GM19351 (cell line): ENCODE measurements around the gene CALN1.
"Not testable (repeated sequence)": the region's sequence is repeated elsewhere in the genome, so short reads cannot be mapped to it uniquely, and the experiment has no call there.

Experiments
- ATAC-seq: cut with Tn5 transposase; IDR thresholded peaks from one replicate; pipeline ENCODE4 v1.9.1; 2021; ENCODE audit warnings: mild to moderate bottlenecking, moderate library complexity; ENCODE audit not compliant: unreplicated experiment

The CALN1 gene

DNA sequence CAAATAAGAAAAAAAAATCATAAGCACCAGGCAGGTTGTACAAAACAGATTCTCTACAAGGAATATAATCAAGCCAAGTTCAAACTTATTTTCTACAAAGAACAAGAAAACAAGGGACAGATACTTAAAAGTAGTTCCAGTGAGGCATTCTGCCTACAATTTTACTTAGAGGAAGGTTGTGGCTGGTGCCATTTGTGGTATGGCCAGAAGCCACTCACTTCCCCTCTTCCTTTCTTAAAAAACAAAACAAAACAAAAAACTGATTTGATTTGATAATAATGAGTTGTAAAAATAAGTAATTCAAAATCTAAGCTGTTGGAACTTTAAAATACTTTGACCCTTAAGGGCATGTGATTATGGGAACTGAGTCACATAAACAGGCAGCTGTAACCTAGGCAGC is 420.6 kb downstream of the CALN1 start:
- no peak for ATAC-seq

DNA sequence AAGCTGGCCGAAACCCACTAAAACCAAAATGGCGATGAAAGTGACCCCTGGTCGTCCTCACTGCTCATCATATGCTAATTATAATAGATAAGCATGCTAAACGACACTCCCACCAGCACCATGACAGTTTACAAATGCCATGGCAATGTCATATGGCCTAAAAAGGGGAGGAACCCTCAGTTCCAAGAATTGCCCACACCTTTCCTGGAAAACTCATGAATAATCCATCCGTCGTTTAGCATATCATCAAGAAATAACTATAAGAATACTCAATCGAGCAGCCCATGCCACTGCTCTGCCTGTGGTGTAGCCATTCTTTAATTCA is 422.0 kb downstream of the CALN1 start:
- ATAC-seq: no peak

DNA sequence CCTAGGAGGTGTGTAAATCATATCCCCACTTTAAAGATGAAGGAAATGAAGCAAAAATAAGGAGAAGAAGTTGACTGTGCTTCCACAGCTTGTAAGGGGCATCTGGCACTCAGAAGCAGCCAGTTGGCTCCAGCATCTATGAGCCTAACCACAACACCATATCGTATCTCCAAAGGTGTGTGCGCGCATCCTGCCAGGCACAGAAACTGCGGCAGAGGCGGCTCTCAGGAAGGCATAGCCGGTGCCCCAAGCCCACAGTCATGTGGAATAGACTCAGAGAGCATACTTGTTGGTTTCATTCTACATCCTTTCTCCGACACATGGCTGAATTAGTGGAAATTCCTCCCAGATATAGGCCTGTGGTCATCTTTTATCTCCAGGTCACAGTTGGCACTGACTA is 423.9 kb downstream of the CALN1 start:
- no peak for ATAC-seq

DNA sequence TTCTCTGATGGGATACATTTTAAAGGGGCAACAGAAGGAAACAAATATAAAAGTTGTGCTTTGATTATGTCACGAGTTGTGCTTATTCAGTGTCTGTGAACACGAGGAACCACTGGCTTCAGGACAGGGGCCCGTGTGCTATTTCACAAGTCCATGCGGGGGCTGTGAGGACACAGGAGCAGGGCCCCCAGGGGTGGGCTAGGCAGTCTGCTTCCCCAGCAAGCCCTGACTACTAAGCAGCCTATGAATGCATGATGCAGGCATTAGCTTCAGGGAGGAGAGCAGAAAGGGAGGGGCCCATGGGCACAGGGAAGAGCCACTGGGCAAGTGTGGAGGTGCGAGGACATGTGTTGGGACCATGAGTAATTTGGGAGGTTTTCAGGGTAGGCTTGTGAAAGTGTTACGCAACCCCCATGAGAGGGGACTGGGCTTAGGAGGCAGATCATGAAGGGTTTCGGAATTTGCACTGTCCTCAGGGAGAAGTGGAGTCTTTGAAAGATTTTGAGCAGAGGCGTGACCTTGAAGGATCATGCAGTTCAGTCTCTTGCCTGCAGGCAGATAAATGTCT is 424.9 kb downstream of the CALN1 start:
- no peak for ATAC-seq

DNA sequence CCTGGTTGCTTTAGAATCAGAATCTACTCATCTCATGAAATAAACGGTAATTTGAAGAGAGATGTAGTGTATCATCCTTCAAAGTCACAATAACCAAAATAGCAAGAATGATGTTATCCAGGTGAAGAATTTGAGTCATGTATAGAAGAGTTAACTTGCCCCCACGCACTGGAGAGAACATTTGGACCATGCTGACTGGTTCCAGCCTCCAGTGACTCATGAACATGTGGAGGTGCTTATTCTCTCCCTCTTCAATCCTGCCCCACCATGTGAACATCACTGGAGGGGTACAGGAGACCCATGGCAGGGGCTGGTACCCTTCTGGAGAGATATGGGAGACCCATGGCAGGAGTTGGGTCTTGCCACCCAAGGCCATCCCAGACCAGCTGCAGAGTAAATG is 427.8 kb downstream of the CALN1 start:
- no peak for ATAC-seq

DNA sequence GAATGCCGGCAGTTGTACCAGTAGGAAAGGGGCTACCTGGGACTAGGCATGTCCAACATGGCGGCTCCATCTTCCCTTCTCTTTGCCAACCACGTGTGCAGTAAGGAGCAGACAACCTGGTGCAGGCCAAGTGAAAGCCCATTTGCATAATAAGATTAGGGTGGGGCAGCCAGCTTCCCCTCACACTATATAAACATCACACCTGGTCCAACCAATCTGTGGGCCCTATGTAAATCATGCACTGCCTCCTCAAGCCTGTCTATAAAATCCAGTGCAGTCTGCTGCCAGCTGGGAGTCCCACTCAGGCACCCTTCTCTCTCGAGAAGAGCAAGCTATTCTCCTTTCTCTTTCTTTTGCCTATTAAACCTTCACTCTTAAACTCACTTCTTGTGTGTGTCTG is 429.3 kb downstream of the CALN1 start:
- ATAC-seq: no peak

DNA sequence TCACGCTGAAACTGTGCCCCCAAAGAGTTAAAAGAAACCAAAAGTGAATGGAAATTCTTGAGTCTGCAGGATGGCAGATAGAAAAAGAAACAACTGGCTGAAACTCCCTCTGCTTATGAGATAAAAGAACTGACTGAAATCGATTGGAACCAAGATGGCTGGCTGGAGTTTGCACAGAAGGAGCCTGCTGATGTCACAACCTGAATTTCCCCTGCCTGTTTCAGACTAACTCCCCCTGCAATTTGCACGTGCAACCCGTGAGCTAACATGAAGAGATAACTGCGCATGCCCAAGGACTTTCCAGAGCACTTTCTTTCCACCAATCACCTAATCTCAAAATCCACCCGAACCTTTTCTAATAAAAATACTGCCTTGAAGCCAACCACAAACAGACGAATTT is 435.5 kb downstream of the CALN1 start:
- no peak for ATAC-seq

DNA sequence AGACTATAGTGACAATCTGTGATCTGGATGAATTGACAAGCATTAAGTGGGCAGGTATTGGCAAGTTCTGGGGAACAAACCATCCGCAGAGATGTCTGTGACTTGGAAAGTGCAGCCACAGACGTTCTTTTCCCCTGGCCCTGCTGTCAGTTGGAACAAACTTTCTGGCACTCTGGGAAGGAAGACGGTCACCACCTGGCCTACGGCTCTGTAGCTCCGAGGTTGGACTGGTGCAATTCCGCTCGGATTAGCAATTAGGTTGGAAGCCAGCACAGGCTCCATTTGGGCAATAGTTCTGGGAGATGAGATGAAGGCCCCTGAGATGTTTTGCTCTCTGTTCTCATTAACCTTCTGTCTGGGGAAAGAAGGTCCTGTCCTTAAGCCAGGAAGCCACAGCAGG is 437.5 kb downstream of the CALN1 start:
- ATAC-seq: no peak

DNA sequence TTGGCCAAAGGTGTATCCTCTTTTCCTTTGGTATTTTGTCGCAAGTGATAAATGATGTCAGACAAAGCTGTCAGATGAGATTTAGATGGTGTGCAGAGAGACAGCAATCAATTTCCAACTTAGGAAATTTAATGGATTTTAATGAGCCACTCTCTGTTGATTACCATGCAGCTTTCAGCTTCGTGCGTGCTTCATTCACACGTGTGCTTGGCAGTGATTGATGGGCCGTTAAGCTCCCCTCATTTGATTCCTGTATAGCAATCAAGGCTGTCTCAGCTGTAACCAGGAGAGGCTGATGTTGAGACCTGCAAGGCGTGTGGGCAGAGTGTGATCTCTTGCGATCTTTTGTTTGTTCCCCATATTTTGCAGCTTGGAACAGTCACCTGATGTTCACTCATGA is 439.6 kb downstream of the CALN1 start:
- no peak for ATAC-seq

DNA sequence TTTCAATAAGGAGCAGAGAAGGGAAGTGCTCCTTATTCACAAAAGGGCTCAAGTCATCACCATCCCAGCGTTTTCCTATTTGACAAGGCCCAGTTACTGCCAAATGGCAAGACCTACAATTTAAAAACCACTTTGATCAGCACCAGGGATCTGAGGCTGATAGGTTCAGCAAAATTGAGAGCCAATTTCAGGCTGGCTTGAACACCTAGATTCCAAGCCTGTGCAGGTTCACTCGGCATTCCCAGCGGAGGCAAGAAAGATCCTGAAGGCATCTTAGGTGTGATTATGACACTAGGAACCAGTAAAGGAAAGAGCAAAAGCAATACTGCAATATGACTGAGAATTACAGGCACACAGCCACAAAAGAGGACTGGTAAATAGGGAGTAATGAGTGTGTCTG is 441.4 kb downstream of the CALN1 start:
- no peak for ATAC-seq

DNA sequence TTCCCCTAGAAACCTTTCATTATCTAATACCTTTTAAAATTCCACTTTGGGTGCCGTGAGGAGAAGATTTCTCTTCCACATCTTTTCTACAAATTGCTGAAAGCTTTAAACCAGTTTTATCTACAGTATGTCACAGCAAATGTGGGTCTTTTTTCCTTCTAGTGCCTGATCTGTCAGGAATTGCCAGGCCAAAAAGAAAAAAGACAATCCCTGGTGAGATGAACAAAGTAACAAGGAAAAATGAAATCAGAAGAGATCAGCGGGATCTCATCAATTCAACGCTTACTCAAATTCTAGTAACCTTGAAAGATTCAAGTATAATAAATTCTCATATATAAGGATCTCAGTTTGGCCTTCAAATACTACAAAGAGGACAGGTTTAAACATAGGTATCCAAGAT is 449.5 kb downstream of the CALN1 start:
- ATAC-seq: no peak

DNA sequence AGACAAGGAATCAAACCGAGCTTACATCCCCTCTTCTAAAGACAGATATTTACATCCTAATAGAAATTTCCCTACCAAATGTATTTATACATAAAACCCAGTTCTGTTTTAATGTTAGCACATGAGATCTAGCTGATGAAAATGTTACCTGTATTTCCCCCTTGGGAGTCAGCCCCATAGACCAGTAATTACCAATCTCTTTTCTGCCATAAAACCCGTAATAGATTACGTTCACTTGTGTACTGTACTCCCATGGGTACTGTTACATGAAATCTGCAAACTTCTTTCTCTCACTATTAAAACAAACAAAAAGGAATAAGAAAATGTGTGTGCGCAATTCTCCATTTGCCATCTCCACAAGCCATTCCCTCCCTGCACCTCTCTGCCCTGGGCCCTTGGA is 450.9 kb downstream of the CALN1 start:
- no peak for ATAC-seq

DNA sequence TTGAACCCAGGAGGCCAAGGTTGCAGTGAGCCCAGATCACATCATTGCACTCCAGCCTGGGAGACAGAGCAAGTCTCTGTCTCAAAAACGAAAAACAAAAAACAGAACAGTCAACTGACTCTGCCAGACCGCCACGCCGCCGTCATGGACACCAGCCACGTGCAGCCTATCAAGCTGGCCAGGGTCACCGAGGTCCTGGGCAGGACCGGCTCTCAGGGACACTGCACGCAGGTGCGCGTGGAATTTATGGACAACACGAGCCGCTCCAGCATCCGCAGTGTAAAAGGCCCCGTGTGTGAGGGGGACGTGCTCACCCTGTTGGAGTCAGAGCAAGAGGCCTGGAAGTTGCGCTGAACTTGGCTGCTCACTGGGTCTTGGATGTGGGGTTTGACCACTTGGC is 470.0 kb downstream of the CALN1 start:
- ATAC-seq: no peak

DNA sequence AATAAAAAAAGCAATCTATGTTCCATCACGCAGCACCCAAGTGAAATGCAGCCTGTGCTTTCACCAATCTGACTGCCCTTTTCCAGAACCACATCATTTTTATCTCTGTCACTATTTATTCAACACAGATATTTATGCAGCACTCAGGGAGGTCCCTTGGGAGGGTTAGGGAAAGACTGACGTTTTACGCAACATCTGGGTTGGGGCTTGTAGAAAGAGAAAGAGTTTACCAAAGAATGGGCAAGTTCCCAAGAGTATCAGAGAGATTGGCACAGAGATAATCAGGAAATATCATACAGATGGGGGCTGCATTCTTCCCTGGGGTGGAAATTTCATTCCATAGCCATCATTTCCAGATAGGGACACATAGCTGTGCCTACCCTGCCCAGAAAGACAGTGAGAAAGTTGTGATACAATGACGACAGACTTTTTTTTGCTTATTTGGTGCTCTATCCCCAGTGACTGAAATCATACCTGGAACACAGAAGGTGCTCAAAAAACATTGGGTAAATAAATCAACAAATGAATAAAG is 474.2 kb downstream of the CALN1 start:
- ATAC-seq: no peak

DNA sequence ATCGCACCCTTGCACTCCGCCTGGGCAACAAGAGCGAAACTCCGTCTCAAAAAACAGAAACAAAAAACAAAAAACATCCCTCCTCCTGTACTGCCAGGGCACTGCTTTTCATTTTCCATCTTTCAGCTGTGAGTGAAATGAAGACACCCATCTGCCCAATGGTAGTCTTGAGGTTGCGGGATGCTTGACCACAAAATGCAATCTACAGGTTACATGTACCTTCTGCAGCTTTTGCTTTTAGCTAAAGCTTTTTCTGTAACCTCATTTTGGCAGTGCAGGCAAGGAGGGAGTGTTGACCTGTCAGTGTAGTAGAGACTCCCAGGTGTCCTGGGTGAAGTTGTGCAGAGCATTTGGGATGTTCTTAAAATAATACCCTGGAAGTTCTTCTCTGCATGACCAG is 476.5 kb downstream of the CALN1 start:
- ATAC-seq: no peak

DNA sequence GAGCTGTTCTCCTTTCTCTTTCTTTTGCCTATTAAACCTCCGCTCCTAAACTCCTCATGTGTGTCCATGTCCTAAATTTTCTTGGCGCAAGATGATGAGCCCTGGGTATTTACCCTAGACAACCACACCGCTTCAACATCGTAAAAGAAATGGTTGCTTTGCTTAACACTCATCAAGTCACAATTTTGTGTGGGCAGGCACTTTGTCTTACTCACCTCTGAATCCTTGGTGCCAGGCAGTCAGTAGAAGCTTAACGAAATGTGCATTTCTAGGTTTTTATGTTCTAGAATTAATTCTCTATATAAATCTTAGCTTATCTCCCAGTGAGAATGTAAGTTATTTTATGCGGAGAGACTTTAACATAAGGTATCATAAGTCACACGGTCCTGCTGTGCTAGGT is 478.7 kb downstream of the CALN1 start:
- ATAC-seq: no peak

DNA sequence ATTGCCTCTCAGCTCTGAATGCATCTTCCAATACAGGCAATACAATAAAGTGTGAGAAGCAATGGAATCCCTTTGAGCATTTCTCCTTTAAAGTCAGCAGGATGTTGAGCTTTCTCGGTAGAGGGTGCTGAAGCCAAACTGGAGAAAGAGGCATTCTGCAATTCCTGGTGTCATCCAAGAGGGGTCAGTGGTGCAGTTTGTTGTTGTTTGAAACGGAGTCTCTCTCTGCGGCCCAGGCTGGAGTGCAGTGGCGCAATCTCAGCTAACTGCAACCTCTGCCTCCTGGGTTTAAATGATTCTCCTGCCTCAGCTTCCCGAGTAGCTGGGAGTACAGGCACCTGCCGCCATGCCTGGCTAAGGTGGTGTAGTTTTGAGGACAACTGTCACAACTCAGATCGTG is 486.5 kb downstream of the CALN1 start:
- ATAC-seq: no peak

DNA sequence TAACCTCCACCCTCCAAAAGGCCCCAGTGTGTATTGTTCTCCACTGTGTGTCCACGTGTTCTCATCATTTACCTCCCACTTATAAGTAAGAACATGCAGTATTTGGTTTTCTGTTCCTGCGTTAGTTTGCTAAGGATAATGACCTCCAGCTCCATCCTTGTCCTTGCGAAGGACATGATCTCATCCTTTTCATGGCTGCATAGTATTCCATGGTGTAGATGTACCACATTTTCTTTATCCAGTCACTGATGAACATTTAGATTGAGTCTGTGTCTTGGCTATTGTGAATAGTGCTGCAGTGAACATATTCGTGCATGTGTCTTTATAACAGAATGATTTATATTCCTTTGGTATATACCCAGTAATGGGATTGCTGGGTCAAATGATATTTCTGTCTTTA is 497.9 kb downstream of the CALN1 start:
- not testable (repeated sequence) for ATAC-seq

DNA sequence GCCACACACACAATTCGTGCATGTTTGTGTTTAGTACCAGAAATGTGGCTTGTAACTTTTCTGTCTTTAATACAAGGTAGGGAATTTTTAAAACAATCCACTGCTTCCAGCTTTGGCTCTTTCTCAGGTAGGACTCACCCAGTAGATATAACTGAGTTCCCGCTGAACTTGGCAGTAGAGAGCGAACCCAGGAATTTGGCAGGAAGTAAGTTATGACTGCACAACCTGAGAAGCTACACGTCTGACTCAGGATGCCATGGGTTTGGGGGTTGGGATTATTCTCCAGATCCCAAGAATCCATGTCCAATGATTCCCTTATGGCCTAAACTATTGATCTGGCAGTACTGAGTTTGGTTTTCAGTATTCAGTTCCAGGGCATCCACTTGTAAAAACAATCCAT is 499.7 kb downstream of the CALN1 start:
- ATAC-seq: no peak

DNA sequence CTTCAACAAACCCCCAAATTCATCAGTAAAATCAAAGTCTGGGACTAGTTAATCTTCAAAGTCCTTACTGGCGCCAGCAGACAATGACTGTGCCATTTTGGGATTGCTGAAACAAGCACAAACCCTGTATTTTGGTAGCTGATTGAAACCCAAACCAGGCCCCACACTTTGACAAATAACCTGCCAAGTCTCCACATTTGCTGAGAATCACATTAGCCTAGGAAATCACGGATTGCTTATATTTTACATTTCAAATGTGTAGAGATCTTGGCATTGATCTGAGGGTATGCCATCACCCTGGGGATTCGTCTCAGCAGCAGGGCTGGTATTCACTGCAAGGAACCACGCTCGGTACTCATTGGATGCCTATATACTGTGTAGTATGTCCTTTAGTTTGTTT is 501.1 kb downstream of the CALN1 start:
- no peak for ATAC-seq

DNA sequence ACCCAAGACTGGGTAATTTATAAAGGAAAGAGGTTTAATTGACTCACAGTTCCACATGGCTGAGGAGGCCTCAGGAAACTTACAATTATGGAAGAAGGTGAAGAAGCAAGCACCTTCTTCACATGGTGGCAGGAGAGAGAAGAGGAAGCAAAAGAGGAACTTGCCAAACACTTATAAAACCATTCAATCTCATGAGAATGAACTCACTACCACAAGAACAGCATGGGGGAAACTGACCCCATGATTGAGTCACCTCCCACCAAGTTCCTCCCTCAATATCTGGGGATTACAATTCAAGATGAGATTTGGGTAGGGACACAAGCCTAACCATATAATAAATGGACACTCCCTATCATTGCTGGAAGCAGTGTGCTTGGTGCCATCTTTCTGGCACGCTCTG is 506.3 kb downstream of the CALN1 start:
- ATAC-seq: no peak

DNA sequence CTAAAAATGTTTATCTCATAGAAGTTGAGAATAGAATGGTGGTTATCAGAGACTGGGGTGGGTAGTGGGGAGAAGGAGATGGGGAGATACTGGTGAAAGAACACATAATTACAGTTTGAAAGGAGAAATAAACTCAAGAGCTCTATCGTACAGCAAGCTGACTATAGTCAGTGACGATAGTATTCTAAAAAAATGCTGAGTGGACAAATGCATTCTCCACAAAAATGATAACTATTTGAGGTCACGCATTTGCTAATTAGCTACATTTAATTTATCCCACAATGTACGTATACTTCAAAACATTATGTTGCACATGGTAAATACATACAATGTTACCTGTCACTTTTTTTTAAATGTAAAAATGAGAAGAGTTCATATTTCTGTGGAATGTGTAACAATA is 507.7 kb downstream of the CALN1 start:
- ATAC-seq: no peak

DNA sequence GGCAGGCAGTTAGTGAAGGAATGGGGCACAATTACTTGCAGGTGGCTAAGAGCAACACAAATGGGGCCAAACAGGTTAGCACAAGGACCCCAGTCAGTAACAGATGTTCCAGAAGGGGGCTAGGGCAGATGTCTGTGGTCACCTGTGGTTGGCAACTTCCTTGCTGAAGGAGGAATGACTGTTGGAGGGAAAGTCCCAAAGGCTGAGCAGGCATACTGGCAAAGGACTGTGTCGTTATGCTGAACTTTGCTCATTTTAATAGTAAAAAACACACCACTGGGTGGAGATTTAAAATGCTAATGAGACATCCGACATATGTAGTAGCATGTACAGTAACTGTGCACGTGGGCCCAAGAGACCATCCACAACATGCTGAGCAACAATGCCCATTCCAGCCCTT is 511.6 kb downstream of the CALN1 start:
- no peak for ATAC-seq

DNA sequence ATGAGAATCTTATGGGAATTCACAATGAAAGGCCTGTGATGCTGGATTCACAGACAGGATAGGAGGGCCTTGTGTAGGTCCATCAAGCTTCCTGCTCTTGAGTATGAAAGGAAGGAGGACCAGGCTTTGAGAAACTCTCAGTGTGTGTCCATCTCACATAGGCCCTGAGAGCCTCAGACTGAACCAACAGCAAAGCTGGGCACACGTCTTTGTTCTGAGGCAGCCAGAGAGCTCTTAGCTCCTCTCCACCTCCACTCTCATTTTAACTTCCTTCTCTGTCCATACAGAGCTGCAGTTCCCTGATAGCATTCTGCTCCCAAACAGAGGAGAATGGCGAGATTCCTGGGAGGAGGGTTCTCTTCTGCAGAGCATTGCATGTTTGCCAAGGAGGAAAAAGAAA is 515.6 kb downstream of the CALN1 start:
- ATAC-seq: no peak
